ENCODE measurements around the gene TNFRSF17. TPM values are rescaled to one million over a fixed set of nuclear protein-coding genes. Genes with fewer than 3 reads are reported as not detected.

TNFRSF17 gene
- total RNA-seq, 1 experiment from 2014 or later = not detected

DNA sequence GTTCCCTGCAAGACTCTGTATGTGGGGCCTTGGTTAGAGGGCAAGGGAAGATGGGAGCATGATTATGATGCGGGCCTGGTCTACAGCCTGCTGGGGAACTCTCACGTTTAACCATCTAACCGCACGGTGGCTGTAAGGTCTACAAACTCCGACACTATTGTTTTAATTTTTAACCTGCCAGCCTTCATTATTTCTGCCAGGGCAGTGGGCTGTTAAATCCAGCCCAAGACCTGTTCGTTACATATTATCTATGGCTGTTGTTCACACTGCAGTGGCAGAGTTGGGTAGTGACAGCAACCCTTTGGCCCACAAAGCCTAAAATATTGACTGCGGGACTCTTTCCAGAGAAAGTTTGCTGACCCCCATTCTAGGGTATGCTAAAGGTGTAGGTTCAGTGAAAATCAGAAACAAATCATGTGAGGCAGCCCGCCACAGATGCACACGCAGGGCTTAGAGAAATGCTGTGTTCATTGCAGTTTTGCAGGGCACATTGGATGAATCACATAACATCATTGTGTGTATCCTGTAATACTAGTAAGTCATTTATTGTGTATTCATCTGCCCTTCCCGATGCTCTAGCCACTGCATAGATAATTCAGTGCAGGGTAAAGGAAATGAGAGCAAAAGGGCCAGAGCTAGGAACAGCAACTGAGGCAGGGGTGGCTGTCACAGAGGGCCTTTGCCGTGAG is 25.8 kb downstream of the TNFRSF17 start:
- no peak for DNase-seq
- H3K9me3 ChIP-seq = no peaks in the 10 kb centered on the region
- H3K36me3 ChIP-seq = no peaks in the 10 kb centered on the region
- no peak overlapping the region for H3K4me3 ChIP-seq
- no peaks in the 10 kb centered on the region for H3K27me3 ChIP-seq

DNA sequence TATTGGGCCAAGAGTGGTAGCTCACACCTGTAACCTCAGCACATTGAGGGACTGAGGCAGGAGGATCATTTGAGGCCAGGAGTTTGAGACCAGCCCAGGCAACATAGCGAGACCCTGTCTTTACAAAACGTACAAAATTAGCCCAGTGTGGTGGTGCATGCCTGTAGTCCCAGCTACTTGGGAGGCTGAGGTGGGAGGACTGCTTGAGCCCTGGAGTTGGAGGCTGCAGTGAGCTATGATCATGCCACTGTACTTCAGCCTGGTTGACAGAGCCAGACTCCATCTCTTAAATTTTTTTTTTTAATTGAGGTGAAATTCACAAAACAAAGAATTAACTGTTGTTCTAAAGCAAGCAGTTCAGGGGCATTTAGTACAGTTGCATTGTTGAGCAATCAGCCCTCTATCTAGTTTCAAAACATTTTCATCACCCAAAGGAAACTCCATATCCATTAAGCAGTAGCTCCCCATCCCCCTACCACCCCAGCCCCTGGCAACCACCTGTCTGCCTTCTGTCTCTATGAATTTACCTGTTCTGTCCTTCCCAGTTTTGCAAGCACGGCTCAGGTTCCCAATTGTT is 27.1 kb downstream of the TNFRSF17 start:
- no peaks in the 10 kb centered on the region for H3K36me3 ChIP-seq
- H3K4me3 ChIP-seq = no peak overlapping the region
- no peaks in the 10 kb centered on the region for H3K27me3 ChIP-seq

DNA sequence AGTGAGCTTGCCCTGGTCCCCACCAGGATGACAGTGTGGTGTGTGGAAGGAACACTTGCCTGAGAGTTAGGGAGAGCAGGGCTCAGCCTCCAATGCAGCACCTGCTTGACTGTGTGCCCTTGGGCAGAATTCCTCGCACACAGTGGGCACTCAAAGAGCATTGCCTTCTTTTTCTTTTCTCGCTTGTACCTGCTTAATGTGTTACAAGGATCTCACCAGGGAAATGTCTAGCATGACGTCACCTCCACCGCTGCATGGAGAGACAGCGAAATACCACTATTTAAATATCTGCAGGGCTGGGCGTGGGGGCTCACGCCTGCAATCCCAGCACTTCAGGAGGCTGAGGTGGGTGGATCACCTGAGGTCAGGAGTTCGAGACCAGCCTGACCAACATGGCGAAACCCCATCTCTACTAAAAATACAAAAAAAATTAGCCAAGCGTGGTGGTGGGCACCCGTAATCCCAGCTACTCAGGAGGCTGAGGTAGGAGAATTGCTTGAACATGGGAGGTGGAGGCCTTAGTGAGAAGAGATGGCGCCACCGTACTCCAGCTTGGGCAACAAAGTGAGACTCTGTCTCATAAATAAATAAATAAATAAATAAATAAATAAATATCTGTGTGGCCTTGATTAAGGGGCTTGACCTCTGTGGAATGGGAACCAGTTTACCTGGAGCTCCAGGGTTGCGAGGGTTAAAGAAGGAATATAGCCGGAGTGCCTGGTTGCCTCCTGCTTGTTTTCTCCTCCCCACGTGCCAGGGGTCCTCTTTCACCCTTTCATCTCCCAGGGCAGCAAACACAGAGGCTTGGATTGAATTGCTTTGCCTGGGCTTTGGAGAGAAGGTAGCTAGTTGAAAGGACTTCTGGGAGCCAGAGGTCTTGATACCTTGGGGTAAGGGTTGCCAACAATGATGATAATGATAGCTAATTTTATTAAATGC is 27.8 kb downstream of the TNFRSF17 start:
- H3K4me3 ChIP-seq = no peak overlapping the region
- H3K36me3 ChIP-seq = no peaks in the 10 kb centered on the region
- no peak for DNase-seq
- no peaks in the 10 kb centered on the region for H3K9me3 ChIP-seq
- H3K27me3 ChIP-seq = no peaks in the 10 kb centered on the region

More for the DNA sequence above, 27.1 kb downstream of the TNFRSF17 start:
- H3K9me3 ChIP-seq = no peaks in the 10 kb centered on the region
- no peak for DNase-seq

DNA sequence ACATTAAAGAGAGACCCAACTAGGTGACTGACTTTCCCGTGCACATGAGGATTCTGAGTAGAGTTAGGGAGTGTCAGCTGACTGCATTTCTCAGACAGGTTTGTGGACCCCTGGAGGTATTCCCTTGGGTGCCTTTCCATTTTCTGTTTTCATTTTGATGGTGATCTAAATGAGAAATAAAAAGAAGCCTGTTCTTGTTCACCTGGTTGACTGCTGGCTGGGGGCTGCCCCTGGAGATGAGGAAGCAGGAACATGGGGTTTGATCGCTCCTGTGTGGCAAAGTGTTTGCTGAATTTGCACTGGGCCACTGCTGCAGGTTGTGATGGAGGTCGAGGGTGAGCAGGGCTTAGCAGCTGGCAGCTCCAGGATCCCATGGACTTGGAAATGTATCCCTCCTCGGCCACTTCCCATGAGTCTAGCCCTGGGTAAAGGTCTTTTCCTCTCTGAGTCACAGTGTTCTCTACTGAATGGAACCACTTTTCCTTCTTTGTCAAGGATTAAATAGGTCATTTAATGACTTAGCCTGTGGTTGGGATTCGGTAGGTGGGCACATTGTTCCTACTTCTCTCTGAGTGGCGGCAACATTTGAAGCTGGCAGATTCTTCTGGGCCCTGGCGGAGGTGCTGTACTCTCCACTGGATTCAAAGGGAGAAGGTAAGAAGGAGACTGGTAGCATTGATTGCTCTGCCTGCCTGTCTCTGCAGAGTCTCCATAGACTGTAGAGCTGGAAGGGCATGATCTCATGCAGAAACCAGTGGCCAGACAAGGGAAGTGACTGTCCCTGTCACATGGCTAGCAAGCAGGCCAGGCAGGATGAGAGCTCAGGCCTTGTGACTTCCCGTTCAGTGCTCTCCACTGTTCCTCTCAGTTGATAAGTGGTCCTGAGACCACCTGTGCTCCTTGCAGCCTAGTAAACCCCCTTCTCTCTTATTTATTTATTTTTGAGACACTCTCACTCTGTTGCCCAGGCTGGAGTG is 29.4 kb downstream of the TNFRSF17 start:
- Histone ChIP-seq H3K36me3 (no peaks in the 10 kb centered on the region), H3K9me3 (no peaks in the 10 kb centered on the region), H3K4me3 (no peak overlapping the region), H3K27me3 (no peaks in the 10 kb centered on the region)
- no peak for DNase-seq

DNA sequence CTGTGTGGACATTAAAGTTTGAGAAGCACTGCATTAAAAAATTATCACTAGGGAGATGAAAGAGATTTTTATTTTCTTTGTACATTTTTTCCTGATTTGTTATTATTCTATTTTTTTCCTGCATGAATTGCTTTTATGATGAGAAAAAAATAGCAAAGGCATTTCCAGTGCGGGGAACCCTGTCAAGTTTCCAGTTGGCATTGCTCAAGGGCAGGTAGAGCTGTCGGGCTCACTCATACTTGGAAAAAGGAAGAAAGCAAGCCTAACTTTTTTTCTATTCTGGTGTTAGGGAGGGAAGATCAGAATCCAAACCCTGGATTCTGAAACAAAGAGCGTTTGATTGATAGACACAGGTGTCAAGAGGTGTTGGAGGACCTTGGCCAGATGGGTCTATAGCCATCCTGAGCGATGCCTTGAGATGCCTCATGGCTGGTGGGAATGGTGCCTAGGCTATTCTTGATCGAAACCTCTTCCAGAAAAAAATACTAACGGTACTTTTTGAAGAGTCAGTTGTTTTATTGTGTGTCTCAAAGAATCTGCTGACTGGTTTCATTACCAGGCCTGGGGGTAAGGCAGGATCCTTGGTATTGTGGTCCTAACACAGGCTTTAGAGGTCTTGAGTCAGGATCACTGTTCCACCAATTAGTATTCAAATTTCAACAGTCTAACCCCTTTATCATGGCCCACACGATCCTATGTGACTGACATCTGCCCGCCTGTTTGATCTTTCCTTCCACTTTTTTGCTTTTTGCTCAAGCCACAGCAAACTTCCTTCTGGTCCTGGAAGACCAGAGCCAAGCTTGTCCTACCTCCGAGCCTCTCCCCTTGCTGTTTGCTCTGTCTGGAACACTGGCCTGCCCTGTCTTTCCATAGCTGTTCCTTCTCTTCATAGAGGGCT is 31.7 kb downstream of the TNFRSF17 start:
- Histone ChIP-seq H3K27me3 (no peaks in the 10 kb centered on the region), H3K4me3 (no peak overlapping the region), H3K36me3 (no peaks in the 10 kb centered on the region), H3K9me3 (no peaks in the 10 kb centered on the region)
- no peak for DNase-seq

DNA sequence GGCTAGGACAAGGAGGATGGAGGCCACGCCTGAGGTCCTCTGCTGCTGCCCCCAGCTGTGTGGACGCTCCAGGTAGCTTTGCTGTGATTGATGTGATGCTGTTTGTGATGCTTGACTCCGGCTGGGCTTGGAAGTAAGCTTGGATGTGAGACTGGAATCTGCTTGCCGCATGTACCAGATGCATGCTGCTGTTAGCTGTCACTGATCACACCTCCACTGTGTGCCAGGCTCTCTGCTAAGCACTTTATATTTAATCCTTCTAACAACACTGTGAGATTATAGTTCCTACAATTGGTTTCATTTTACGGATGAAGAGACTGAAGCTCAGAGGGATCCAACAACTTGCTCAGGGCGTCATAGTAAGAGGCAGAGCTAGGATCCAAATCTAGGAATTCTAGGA is 35.0 kb downstream of the TNFRSF17 start:
- no peaks in the 10 kb centered on the region for H3K27me3 ChIP-seq
- no peak for DNase-seq
- peaks cover 5% of the 10 kb centered on the region for H3K36me3 ChIP-seq
- H3K4me3 ChIP-seq = no peak overlapping the region
- H3K9me3 ChIP-seq = no peaks in the 10 kb centered on the region

DNA sequence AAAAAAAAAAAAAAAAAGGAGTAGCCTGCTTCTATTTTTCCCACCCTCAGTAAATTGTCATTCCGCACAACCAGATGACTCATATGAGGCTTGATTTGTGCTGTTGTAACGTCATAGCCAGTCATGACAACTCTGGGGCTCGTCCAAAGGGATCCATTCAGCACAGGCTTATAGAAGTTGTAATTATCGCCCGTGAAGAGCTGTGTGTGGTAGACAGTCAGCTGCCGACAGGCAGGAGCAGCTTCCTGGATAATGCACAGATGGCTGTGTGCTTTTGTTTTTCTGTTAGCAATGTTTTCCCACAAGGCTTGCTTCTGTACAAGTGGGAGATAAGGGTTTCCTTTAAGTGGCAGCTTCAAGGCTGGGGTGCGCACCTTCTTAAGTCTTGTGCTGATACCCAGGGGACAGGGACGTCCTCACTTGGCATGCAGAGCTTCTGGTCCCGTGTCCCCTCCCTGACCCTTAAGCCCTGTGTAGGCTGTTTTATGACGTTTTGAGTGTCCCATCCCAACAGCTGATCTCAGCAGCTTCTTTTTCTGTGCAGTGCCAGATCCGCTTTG is 37.5 kb downstream of the TNFRSF17 start:
- Histone ChIP-seq H3K9me3 (no peaks in the 10 kb centered on the region), H3K36me3 (peaks cover 7% of the 10 kb centered on the region)

DNA sequence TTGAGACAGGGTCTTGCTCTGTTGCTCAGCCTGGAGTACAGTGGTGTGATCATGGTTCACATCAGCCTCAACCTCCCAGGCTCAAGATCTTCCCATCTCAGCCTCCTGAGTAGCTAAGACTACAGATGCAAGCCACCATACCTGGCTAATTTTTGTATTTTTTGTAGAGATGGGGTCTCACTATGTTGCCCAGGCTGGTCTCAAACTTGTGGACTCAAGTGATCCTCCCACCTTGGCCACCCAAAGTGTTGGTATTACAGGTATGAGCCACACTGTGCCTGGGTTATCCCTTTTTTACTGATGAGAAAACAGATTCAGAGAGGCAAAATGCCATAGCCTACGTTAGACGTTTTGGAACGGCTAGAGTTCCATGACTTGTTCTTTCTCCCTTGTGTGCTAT is 41.6 kb downstream of the TNFRSF17 start:
- H3K4me3 ChIP-seq = no peak overlapping the region
- no peak for DNase-seq
- H3K27me3 ChIP-seq = no peaks in the 10 kb centered on the region
- peaks cover 15% of the 10 kb centered on the region for H3K36me3 ChIP-seq
- no peaks in the 10 kb centered on the region for H3K9me3 ChIP-seq

More for the DNA sequence above, 37.5 kb downstream of the TNFRSF17 start:
- H3K4me3 ChIP-seq = no peak overlapping the region
- peak; percentile 9 for DNase-seq
- no peaks in the 10 kb centered on the region for H3K27me3 ChIP-seq

DNA sequence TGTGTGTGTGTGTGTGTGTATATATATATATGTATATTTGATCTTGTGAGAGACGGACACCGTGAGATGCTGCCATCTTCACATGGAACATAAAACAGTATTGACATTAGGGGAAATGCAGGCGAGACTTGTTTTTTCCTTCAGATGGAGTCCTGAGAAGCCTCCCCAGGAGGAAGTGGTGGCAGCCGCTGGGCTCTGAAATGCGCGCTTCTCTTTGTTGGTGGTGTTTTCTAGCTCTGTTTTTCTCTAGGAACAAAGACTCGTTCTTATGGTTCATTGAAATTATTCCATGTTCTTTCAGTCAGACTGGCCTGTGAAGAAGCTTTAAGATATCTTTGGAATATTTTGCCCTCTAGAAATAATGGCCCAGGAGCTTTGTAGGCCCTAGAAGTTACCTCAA is 44.5 kb downstream of the TNFRSF17 start:
- no peaks in the 10 kb centered on the region for H3K27me3 ChIP-seq
- H3K4me3 ChIP-seq = no peak overlapping the region
- no peak for DNase-seq
- H3K9me3 ChIP-seq = no peaks in the 10 kb centered on the region
- H3K36me3 ChIP-seq = peaks cover 10% of the 10 kb centered on the region

DNA sequence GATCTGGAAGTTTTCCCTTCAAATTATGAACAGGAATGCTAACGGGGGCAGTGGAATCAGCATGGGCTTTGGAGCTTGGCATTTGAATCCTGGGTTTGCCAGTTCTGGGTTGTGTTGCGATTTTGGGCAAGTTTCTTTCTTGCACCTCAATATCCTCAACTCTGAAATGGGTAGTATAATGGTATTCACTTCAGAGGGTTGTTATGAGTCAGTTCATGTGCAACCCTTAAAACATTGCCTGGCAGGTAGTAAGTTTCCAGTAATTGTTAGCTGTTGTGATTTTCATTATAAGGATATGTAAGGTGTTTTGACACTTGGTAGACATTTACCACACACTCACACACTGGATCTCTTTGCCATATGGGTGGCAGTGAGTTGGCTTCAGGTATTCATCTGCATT is 44.9 kb downstream of the TNFRSF17 start:
- H3K27me3 ChIP-seq = no peaks in the 10 kb centered on the region
- H3K4me3 ChIP-seq = no peak overlapping the region
- H3K9me3 ChIP-seq = no peaks in the 10 kb centered on the region
- no peak for DNase-seq
- peaks cover 10% of the 10 kb centered on the region for H3K36me3 ChIP-seq

DNA sequence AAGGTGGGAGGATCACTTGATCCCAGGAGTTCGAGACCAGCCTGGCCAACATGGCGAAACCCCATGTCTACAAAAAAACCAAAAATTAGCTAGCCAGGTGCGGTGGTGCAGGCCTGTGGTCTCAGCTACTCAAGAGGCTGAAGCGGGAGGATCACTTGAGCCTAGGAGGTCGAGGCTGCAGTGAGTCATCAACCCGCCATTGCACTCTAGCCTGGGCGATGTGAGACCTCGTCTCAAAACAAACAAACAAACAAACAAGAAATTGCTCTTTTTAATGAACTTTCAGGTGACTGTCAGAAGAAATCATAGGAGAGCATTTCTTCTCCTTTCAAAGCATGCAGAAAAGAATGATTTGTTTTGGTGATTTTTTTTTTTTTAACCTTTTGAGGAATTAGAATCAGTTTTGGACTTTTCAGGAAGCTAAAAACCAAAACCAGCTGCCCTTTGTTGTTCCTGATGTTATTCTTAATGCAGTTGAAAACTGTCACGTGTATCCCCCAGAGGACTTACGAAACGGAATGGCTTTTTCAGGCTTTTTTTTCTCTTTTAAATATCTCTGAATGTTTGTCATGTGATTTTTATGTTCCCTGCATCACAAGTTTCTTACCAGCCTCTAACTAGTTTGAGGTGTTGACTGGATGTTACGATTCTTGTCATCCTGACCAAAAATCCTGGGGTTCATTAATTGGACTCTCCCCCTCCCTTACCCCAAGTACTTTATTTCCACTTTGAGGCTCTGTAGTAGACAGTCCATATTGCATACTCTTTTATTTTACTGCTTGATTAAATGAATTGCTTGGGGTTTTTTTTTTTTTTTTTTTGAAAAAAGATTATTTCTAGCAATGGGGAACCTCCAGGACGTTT is 45.6 kb downstream of the TNFRSF17 start:
- DNase-seq = no peak
- H3K36me3 ChIP-seq = peaks cover 10% of the 10 kb centered on the region
- no peak overlapping the region for H3K4me3 ChIP-seq

DNA sequence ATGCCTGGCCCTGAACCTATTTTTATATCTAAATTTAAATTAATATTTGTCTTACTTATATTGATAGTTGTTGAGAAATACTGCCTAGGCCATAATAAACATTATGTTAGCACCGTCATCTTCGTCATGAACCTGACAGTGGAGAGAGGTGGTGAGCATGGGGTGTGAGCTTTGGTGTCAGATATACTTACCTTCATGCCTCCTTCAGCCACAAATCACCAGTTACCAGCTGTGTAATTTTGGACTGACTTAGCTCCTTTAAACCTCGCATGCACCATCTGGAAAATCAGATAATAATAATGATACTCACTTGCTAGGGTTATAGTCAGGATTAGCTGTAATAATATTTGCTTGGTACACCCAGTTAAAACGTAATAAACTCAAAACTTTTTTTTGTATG is 46.6 kb downstream of the TNFRSF17 start:
- H3K4me3 ChIP-seq = no peak overlapping the region
- H3K9me3 ChIP-seq = no peaks in the 10 kb centered on the region
- DNase-seq = no peak
- H3K36me3 ChIP-seq = peaks cover 10% of the 10 kb centered on the region
- no peaks in the 10 kb centered on the region for H3K27me3 ChIP-seq

More for the DNA sequence above, 45.6 kb downstream of the TNFRSF17 start:
- Histone ChIP-seq H3K27me3 (no peaks in the 10 kb centered on the region), H3K9me3 (no peaks in the 10 kb centered on the region)

DNA sequence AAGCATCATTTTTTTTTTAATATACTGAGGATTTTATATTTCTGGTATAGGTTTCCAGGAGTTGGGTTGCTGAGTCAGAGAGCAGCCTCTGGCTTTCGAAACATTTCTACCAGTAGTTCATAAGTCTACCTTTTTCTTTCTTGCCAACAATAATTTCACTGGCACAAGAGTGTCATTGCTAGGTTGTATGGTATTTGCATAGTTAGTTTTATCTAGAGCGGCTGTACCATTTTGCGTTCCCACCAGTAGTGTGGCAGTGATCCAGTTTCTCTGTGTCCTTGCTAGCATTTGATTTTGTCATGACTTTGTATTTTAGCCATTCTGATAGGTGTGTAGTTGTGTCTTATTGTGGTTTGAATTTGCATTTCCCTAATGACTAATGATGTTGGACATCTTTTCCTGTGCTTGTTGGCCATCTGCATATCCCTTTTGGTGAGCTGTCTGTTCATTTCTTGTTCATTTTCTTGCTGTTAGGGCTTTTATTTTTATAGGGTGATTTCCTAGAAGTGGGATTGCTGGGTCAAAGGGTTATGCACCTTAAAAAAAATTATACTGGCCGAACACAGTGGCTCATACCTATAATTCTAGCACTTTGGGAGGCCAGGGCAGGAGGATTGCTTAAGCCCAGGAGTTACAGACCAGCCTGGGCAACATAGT is 51.4 kb downstream of the TNFRSF17 start:
- no peak for DNase-seq
- no peaks in the 10 kb centered on the region; the same call in 1 of the 2 replicates for H3K36me3 ChIP-seq
- H3K4me3 ChIP-seq = no peak overlapping the region
- H3K27me3 ChIP-seq = no peaks in the 10 kb centered on the region
- no peaks in the 10 kb centered on the region for H3K9me3 ChIP-seq

DNA sequence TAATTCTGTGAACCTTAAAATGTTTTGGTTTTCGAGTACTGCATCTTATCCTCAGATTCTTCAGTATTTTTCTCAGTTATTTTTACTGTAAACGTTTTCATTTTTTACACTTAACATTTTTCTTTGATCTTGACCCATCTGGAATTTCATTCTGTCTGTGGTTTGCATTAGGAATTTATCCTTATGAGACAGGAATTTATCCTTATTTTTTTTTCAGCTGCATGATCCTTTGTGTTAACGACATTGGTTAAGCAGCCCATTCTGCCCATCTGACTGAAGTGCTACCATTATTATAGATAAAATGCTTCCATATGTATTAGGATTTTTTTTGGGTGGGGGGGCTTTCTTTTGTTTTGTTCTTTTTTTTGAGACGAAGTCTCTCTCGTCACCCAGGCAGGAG is 52.5 kb downstream of the TNFRSF17 start:
- Histone ChIP-seq H3K36me3 (no peaks in the 10 kb centered on the region; the same call in 1 of the 2 replicates), H3K9me3 (no peaks in the 10 kb centered on the region), H3K27me3 (no peaks in the 10 kb centered on the region), H3K4me3 (no peak overlapping the region)
- DNase-seq = no peak
